ENCODE results near the gene LHX3. TPM values are rescaled to one million over a fixed set of nuclear protein-coding genes. Genes with fewer than 3 reads are reported as not detected.

LHX3 gene
- total RNA-seq, 1 donor from 2014 or later: not detected

DNA sequence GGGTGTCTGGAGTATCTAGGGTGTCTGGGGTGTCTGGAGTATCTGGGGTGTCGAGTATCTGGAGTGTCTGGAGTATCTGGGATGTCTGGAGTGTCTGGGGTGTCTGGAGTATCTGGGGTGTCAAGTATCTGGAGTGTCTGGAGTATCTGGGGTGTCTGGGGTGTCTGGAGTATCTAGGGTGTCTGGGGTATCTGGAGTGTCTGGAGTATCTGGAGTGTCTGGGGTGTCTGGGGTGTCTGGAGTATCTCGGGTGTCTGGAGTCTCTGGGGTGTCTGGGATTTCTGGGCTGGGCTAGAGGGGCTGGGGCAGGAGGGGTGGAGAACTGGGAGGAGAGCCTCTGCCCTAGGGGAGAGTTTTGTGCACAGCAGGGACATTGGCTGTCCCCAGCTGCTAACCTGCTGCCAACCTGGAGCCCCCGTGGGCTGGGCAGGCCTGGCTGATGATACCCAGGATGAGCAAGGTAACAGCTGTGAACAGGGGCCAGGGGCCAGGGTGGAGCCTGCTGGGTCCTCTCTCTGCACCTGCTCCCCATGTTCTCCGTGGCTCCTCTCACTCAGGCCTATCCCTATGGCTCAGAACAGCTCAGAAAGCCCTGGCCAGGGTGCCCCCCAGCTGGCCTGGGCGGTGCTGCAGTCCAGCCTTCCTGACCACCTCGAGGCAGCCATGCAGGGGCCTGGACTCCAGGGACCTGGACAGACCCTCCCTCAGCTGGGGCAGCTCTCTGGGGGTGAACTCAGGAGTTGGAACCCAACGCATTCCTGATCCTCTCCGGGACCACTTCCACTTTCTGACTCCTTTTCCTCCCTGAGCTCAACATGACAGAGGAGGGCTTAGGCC lies 29.9 kb downstream of the LHX3 start:
- Mint-ChIP-seq H3K4me3 (ENCODE audit: unreplicated experiment) (no peak overlapping the region), H3K9me3 (ENCODE audit: unreplicated experiment) (no peaks in the 10 kb centered on the region), H3K4me1 (ENCODE audit: unreplicated experiment) (no peaks in the 10 kb centered on the region), H3K27me3 (ENCODE audit: unreplicated experiment) (peaks cover 2% of the 10 kb centered on the region), H3K36me3 (ENCODE audit: low read depth, unreplicated experiment) (no peaks in the 10 kb centered on the region), H3K27ac (ENCODE audit: unreplicated experiment) (no peak overlapping the region)
- TF ChIP-seq, protein P1, sequence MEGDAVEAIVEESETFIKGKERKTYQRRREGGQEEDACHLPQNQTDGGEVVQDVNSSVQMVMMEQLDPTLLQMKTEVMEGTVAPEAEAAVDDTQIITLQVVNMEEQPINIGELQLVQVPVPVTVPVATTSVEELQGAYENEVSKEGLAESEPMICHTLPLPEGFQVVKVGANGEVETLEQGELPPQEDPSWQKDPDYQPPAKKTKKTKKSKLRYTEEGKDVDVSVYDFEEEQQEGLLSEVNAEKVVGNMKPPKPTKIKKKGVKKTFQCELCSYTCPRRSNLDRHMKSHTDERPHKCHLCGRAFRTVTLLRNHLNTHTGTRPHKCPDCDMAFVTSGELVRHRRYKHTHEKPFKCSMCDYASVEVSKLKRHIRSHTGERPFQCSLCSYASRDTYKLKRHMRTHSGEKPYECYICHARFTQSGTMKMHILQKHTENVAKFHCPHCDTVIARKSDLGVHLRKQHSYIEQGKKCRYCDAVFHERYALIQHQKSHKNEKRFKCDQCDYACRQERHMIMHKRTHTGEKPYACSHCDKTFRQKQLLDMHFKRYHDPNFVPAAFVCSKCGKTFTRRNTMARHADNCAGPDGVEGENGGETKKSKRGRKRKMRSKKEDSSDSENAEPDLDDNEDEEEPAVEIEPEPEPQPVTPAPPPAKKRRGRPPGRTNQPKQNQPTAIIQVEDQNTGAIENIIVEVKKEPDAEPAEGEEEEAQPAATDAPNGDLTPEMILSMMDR (IDR thresholded peaks at IDR 0.05; ENCODE audit: unreplicated experiment): no peak
- DNase-seq (ENCODE audit: low spot score): no peak

GRCh38 chr9:136173648-136174290 lies 31.2 kb downstream of the LHX3 start:
- no peaks in the 10 kb centered on the region for H3K36me3 Mint-ChIP-seq (ENCODE audit: low read depth, unreplicated experiment)
- no peaks in the 10 kb centered on the region for H3K4me1 Mint-ChIP-seq (ENCODE audit: unreplicated experiment)
- peaks cover 4% of the 10 kb centered on the region for H3K27me3 Mint-ChIP-seq (ENCODE audit: unreplicated experiment)
- no peak for DNase-seq (ENCODE audit: low spot score)
- no peak overlapping the region for H3K27ac Mint-ChIP-seq (ENCODE audit: unreplicated experiment)
- TF ChIP-seq, protein P1 (IDR thresholded peaks at IDR 0.05; ENCODE audit: unreplicated experiment): no peak
- H3K4me3 Mint-ChIP-seq (ENCODE audit: unreplicated experiment): no peak overlapping the region
- H3K9me3 Mint-ChIP-seq (ENCODE audit: unreplicated experiment): no peaks in the 10 kb centered on the region

DNA sequence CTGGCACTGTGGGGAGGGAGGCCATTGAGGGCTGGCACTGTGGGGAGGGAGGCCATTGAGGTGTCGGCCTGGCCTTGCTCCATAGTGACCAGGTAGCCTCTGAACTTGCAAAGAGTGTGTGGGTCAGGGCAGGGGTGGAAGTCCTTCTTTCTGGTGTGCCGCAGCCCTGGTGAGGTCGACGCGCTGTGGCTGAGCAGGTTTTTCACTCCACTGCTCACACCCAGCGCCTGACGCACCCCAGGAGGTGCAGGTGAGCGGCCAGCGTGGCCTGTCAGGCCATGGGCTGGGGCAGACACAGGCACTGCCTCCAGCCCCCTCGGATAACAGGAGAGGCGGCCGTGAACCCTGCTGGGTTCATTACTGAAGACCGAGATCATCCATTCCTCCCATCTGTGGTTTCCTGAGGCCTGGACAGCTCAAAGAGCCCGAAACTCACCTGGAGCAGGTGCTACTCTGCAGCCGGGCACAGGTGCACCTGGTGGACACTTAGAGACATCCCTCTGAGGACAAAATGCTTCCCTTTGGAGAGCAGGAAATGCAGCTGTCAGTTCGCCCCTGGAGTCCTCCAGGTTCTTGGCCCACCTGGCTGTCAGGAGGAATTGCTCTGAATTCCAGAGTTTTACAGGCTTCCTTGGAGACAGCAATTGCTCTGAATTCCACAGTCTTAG lies 32.4 kb downstream of the LHX3 start:
- no peak overlapping the region for H3K4me3 Mint-ChIP-seq (ENCODE audit: unreplicated experiment)
- H3K4me1 Mint-ChIP-seq (ENCODE audit: unreplicated experiment): no peaks in the 10 kb centered on the region
- H3K36me3 Mint-ChIP-seq (ENCODE audit: low read depth, unreplicated experiment): no peaks in the 10 kb centered on the region
- TF ChIP-seq, protein P1 (IDR thresholded peaks at IDR 0.05; ENCODE audit: unreplicated experiment): no peak
- no peaks in the 10 kb centered on the region for H3K9me3 Mint-ChIP-seq (ENCODE audit: unreplicated experiment)
- H3K27ac Mint-ChIP-seq (ENCODE audit: unreplicated experiment): no peak overlapping the region
- DNase-seq (ENCODE audit: low spot score): no peak
- peaks cover 4% of the 10 kb centered on the region for H3K27me3 Mint-ChIP-seq (ENCODE audit: unreplicated experiment)

DNA sequence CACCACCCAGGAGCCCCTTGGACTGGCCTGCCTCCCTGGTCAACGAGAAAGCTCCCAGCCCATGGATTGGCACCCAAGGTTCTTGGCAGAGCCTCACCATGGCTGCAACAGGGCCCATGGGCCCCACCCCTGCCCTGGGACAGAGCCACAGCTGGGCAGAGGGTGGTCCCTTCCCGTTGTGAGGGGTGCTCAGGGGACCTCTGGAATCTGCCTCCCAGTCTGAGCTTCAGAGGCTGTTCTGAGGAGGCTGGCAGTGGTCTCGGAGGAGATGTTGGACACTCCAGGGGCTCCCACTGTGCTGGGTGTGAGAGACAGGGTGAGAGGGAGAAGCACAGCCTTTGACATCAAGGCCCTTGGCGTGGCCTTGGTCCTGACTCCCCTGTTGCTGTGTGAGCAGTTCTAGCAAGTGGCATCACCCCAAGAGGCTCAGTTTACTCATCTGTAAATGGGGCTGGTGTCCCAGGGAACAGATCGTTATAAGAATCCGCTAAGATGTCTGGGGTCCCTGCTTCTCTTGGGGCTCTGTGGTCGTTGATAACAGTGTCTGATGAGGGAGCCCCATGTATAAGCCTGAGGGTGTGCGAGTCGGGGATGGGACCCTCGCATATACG lies 33.0 kb downstream of the LHX3 start:
- TF ChIP-seq, protein P1 (IDR thresholded peaks at IDR 0.05; ENCODE audit: unreplicated experiment): no peak
- DNase-seq (ENCODE audit: low spot score): no peak
- Mint-ChIP-seq H3K4me1 (ENCODE audit: unreplicated experiment) (no peaks in the 10 kb centered on the region), H3K27me3 (ENCODE audit: unreplicated experiment) (peaks cover 4% of the 10 kb centered on the region), H3K27ac (ENCODE audit: unreplicated experiment) (no peak overlapping the region), H3K36me3 (ENCODE audit: low read depth, unreplicated experiment) (no peaks in the 10 kb centered on the region), H3K9me3 (ENCODE audit: unreplicated experiment) (no peaks in the 10 kb centered on the region), H3K4me3 (ENCODE audit: unreplicated experiment) (no peak overlapping the region)
